Measurements from ENCODE around the gene RALB. TPM values are rescaled to one million over a fixed set of nuclear protein-coding genes. Genes with fewer than 3 reads are reported as not detected.

RALB gene
- total RNA-seq, 2 donors from 2014 or later = 37.1 to 45.8 TPM

- no peak overlapping the region for H3K4me3 Mint-ChIP-seq
Measured at GRCh38 chr2:120341977-120342376, 89.3 kb downstream of the RALB start.

DNA sequence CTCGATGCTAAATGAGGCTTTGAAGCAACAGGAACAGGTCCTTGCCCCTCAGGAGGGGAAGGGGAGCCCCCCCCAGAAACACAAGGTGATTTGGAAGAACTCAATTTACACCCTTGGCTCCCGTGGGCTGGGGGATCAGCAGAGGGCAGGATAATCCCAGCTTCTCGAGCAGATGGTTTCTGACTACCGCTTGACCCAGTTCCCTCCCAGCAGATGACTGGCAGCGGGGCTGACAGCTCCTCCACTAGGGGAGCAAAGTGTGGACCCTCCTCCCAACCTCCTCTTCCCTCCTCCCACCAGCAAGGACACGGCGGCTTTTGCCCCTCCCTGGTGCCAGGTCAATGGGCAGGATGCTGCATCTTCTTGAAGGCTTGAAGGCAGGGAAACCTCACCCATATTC, 89.8 kb downstream of the RALB start:
- Histone ChIP-seq H3K9ac (ENCODE audit: extremely low read depth, low read length, poor library complexity, severe bottlenecking) (no peak overlapping the region), H3K36me3 (ENCODE audit: control insufficient read depth, insufficient read depth, low read length) (no peaks in the 10 kb centered on the region), H3K4me1 (ENCODE audit: control insufficient read depth, insufficient read depth, low read length) (peaks cover 3% of the 10 kb centered on the region), H3K9me3 (ENCODE audit: control insufficient read depth, low read length) (no peaks in the 10 kb centered on the region), H3K4me3 (ENCODE audit: low read length) (no peak overlapping the region), H3K27ac (ENCODE audit: low read depth, low read length) (no peak overlapping the region), H3K27me3 (ENCODE audit: control insufficient read depth, insufficient read depth, low read length, poor library complexity, severe bottlenecking) (peaks cover 78% of the 10 kb centered on the region)
- Mint-ChIP-seq H3K9me3 (no peaks in the 10 kb centered on the region), H3K27ac (no peak overlapping the region), H3K27me3 (ENCODE audit: insufficient read depth) (peaks cover 65% of the 10 kb centered on the region), H3K36me3 (ENCODE audit: low read depth) (no peaks in the 10 kb centered on the region), H3K4me1 (peaks cover 7% of the 10 kb centered on the region), H3K4me3 (no peak overlapping the region)
- WGBS, 2 experiments (ENCODE audit: insufficient coverage in 1 of 2, insufficient read length in 1 of 2) = 52 to 56% methylated on average over 5 to 7 of the region's 7 CpGs
- no peak for TF ChIP-seq CTCF (conservative IDR thresholded peaks at IDR 0.05)
- no peak for DNase-seq

More at GRCh38 chr2:120341977-120342376, 89.3 kb downstream of the RALB start:
- no peak for DNase-seq
- H3K27ac ChIP-seq (ENCODE audit: low read depth, low read length) = no peak overlapping the region
- H3K4me3 ChIP-seq (ENCODE audit: low read length) = no peak overlapping the region
- H3K4me1 ChIP-seq (ENCODE audit: control insufficient read depth, insufficient read depth, low read length) = peaks cover 3% of the 10 kb centered on the region
- H3K4me1 Mint-ChIP-seq = peaks cover 7% of the 10 kb centered on the region
- WGBS, 2 experiments (ENCODE audit: insufficient coverage in 1 of 2, insufficient read length in 1 of 2) = 88 to 89% methylated on average over 3 to 7 of the region's 7 CpGs
- no peaks in the 10 kb centered on the region for H3K9me3 ChIP-seq (ENCODE audit: control insufficient read depth, low read length)
- H3K27me3 Mint-ChIP-seq (ENCODE audit: insufficient read depth) = peaks cover 61% of the 10 kb centered on the region
- H3K36me3 ChIP-seq (ENCODE audit: control insufficient read depth, insufficient read depth, low read length) = no peaks in the 10 kb centered on the region
- peaks cover 73% of the 10 kb centered on the region for H3K27me3 ChIP-seq (ENCODE audit: control insufficient read depth, insufficient read depth, low read length, poor library complexity, severe bottlenecking)
- no peaks in the 10 kb centered on the region for H3K36me3 Mint-ChIP-seq (ENCODE audit: low read depth)
- H3K9ac ChIP-seq (ENCODE audit: extremely low read depth, low read length, poor library complexity, severe bottlenecking) = no peak overlapping the region
- H3K9me3 Mint-ChIP-seq = no peaks in the 10 kb centered on the region
- no peak overlapping the region for H3K27ac Mint-ChIP-seq
- TF ChIP-seq CTCF (conservative IDR thresholded peaks at IDR 0.05) = no peak

DNA sequence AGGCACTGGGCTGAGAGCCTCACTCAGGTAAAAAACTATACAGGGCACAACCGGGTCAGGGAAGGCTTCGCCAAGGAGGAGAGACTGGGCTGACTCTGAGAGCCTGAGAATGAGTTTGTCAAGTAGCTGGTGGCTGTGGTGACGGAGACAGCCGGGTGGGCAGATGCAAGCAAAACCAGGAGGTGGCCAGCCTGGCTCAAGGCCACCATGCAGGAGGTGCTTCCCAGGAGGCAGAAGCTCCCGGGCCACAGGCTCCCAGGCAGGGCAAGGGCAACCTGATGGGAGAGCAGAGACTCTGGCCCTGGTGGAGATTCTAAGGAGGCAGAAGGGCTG, 90.4 kb downstream of the RALB start:
- Histone ChIP-seq H3K36me3 (ENCODE audit: control insufficient read depth, insufficient read depth, low read length) (no peaks in the 10 kb centered on the region), H3K27ac (ENCODE audit: low read depth, low read length) (no peak overlapping the region), H3K27me3 (ENCODE audit: control insufficient read depth, insufficient read depth, low read length, poor library complexity, severe bottlenecking) (peaks cover 84% of the 10 kb centered on the region), H3K9me3 (ENCODE audit: control insufficient read depth, low read length) (no peaks in the 10 kb centered on the region), H3K4me1 (ENCODE audit: control insufficient read depth, insufficient read depth, low read length) (peaks cover 3% of the 10 kb centered on the region), H3K9ac (ENCODE audit: extremely low read depth, low read length, poor library complexity, severe bottlenecking) (no peak overlapping the region), H3K4me3 (ENCODE audit: low read length) (no peak overlapping the region)
- 20 to 54% methylated on average over 1 to 5 of the region's 5 CpGs for WGBS, 2 experiments (ENCODE audit: insufficient coverage in 1 of 2, insufficient read length in 1 of 2)
- no peak for TF ChIP-seq CTCF (conservative IDR thresholded peaks at IDR 0.05)
- no peaks in the 10 kb centered on the region for H3K36me3 Mint-ChIP-seq (ENCODE audit: low read depth)
- H3K9me3 Mint-ChIP-seq = no peaks in the 10 kb centered on the region
- H3K4me1 Mint-ChIP-seq = peaks cover 7% of the 10 kb centered on the region
- no peak overlapping the region for H3K27ac Mint-ChIP-seq
- no peak overlapping the region for H3K4me3 Mint-ChIP-seq
- peaks cover 71% of the 10 kb centered on the region for H3K27me3 Mint-ChIP-seq (ENCODE audit: insufficient read depth)
- no peak for DNase-seq
